Common myeloid progenitor, CD34-positive (primary cell): ENCODE results near the gene AHSG.

Source experiments
- CTCF ChIA-PET: fragments of 350-600 bp; sonication (Branson Sonifier 250); formaldehyde crosslinking; loops from one replicate; lab custom pipeline; 2021; ENCODE audit warnings: antibody characterized with exemption; lab: Charles Lee
- POLR2A ChIA-PET: fragments of 350-600 bp; sonication (Branson Sonifier 250); formaldehyde crosslinking; loops from one replicate; lab custom pipeline; 2021; ENCODE audit warnings: antibody characterized with exemption; lab: Charles Lee
- DNase-seq, 3 donors: peaks; one replicate each; pipeline versions ENCODE4 v3.0.0 to v3.0.0-alpha.2; 2013
- H3K27ac ChIP-seq, 2 experiments: 1 replicate in 1 of 2; 2 replicates in 1 of 2; pipeline ENCODE4 v1.7.0; 2013; ENCODE audit warnings: inconsistent platforms in 2 of 2, low read length in 2 of 2, mild to moderate bottlenecking in 2 of 2, low read depth in 1 of 2, moderate library complexity in 1 of 2; ENCODE audit not compliant: severe bottlenecking in 2 of 2, insufficient read depth in 1 of 2, poor library complexity in 1 of 2
- H3K27me3 ChIP-seq, 5 experiments: replicated peaks in 2 of 5; 1 replicate in 3 of 5; 2 replicates in 2 of 5; pipeline versions ENCODE4 v1.6.1 to v1.7.0; 2013; ENCODE audit warnings: low read length in 4 of 5, mild to moderate bottlenecking in 2 of 5, moderate library complexity in 2 of 5, inconsistent platforms in 1 of 5; ENCODE audit not compliant: insufficient read depth in 5 of 5, control insufficient read depth in 4 of 5
- H3K36me3 ChIP-seq, 4 experiments: 1 replicate in 2 of 4; 2 replicates in 2 of 4; pipeline versions ENCODE4 v1.6.1 to v1.7.0; 2013; ENCODE audit warnings: low read length in 3 of 4, control low read depth in 1 of 4, mild to moderate bottlenecking in 1 of 4; ENCODE audit not compliant: control insufficient read depth in 4 of 4, insufficient read depth in 4 of 4
- H3K4me1 ChIP-seq, 4 experiments: 1 replicate in 3 of 4; 2 replicates in 1 of 4; pipeline versions ENCODE4 v1.6.1 to v1.7.1; 2013; ENCODE audit warnings: low read length in 3 of 4, mild to moderate bottlenecking in 3 of 4, control low read depth in 1 of 4, inconsistent platforms in 1 of 4, moderate library complexity in 1 of 4; ENCODE audit not compliant: control insufficient read depth in 4 of 4, insufficient read depth in 4 of 4; ENCODE audit errors: control extremely low read depth in 1 of 4
- H3K4me3 ChIP-seq, 7 experiments: 1 replicate in 4 of 7; 2 replicates in 3 of 7; pipeline versions ENCODE4 v1.5.1 to v1.7.0; 2013; ENCODE audit warnings: mild to moderate bottlenecking in 7 of 7, low read length in 6 of 7, moderate library complexity in 6 of 7, inconsistent platforms in 2 of 7, low read depth in 2 of 7, control low read depth in 1 of 7; ENCODE audit not compliant: insufficient read depth in 4 of 7, control insufficient read depth in 1 of 7; ENCODE audit errors: extremely low read depth in 1 of 7
- H3K9me3 ChIP-seq, 5 experiments: 1 replicate in 4 of 5; 2 replicates in 1 of 5; pipeline versions ENCODE4 v1.6.1 to v1.7.1; 2013; ENCODE audit warnings: low read length in 4 of 5, mild to moderate bottlenecking in 2 of 5, inconsistent platforms in 1 of 5, low read depth in 1 of 5, moderate library complexity in 1 of 5; ENCODE audit not compliant: control insufficient read depth in 4 of 5, insufficient read depth in 2 of 5; ENCODE audit errors: control extremely low read depth in 1 of 5
- WGBS: methylation state at CpG from one replicate; pipeline ENCODE4 v1.1.5; 2013; ENCODE audit not compliant: insufficient coverage; 5-methylcytosine and 5-hydroxymethylcytosine counted together

Gene AHSG

GRCh38 chr3:186590580-186591295, 22.1 kb upstream of the AHSG start:
- Histone ChIP-seq H3K27ac (no peak overlapping the region), H3K4me1 (no peaks in the 10 kb centered on the region), H3K36me3 (peaks cover 0 to 5% (median 2%) of the 10 kb centered on the region in 4 experiments), H3K4me3 (no peak overlapping the region), H3K9me3 (no peaks in the 10 kb centered on the region), H3K27me3 (no peaks in the 10 kb centered on the region)
- 85% methylated on average over 7 of the region's 7 CpGs for WGBS
- CTCF ChIA-PET = interaction anchor here (1.3 to 4.3 kb wide), 5 partner anchors 23 to 236 kb away, joined by 3 to 24 read pairs (median 8); partner anchors contain the start of gene AHSG
- no peak for DNase-seq
- POLR2A ChIA-PET = no interaction called here

GRCh38 chr3:186592682-186593081, 20.2 kb upstream of the AHSG start:
- POLR2A ChIA-PET = no interaction called here

GRCh38 chr3:186593862-186594261, 19.0 kb upstream of the AHSG start:
- DNase-seq = no peak
- no peaks in the 10 kb centered on the region for H3K36me3 ChIP-seq
- no peaks in the 10 kb centered on the region for H3K4me1 ChIP-seq
- H3K27me3 ChIP-seq = no peaks in the 10 kb centered on the region
- WGBS = 92% methylated on average over 2 of the region's 3 CpGs
- CTCF ChIA-PET = interaction anchor here (1.2 kb wide), 2 partner anchors 11 to 21 kb away, joined by 3 to 4 read pairs; no protein-coding TSS in a partner anchor
- H3K4me3 ChIP-seq = no peak overlapping the region
- POLR2A ChIA-PET = no interaction called here
- no peak overlapping the region for H3K27ac ChIP-seq
- H3K9me3 ChIP-seq = no peaks in the 10 kb centered on the region

More at GRCh38 chr3:186592682-186593081, 20.2 kb upstream of the AHSG start:
- no peak overlapping the region for H3K4me3 ChIP-seq
- H3K9me3 ChIP-seq = no peaks in the 10 kb centered on the region
- CTCF ChIA-PET = interaction anchor here (1.0 to 4.3 kb wide), 4 partner anchors 10 to 229 kb away, joined by 3 to 24 read pairs (median 6); partner anchors contain the start of gene AHSG
- DNase-seq = no peak
- H3K4me1 ChIP-seq = no peaks in the 10 kb centered on the region
- 100% methylated on average over 1 of the region's 4 CpGs for WGBS
- H3K27me3 ChIP-seq = no peaks in the 10 kb centered on the region
- no peak overlapping the region for H3K27ac ChIP-seq
- no peaks in the 10 kb centered on the region for H3K36me3 ChIP-seq

- POLR2A ChIA-PET = no interaction called here
- H3K36me3 ChIP-seq = no peaks in the 10 kb centered on the region
- H3K4me3 ChIP-seq = no peak overlapping the region
- CTCF ChIA-PET = interaction anchor here (1.1 to 3.0 kb wide), 2 partner anchors 9 to 20 kb away, joined by 4 to 14 read pairs; no protein-coding TSS in a partner anchor
- H3K27me3 ChIP-seq = no peaks in the 10 kb centered on the region
- H3K4me1 ChIP-seq = no peaks in the 10 kb centered on the region
- WGBS = 97% methylated on average over 6 of the region's 6 CpGs
- no peaks in the 10 kb centered on the region for H3K9me3 ChIP-seq
- no peak overlapping the region for H3K27ac ChIP-seq
- DNase-seq = no peak
Measured at GRCh38 chr3:186594591-186595113, 18.2 kb upstream of the AHSG start.

- ChIA-PET POLR2A (no interaction called here), CTCF (interaction anchor here (0.9 to 3.0 kb wide), 6 partner anchors 12 to 223 kb away, joined by 4 to 14 read pairs (median 6); partner anchors contain the start of gene AHSG)
- 94% methylated on average over 8 of the region's 17 CpGs for WGBS
- H3K36me3 ChIP-seq = no peaks in the 10 kb centered on the region
- H3K9me3 ChIP-seq = no peaks in the 10 kb centered on the region
- H3K4me1 ChIP-seq = no peaks in the 10 kb centered on the region
- no peak for DNase-seq
- H3K4me3 ChIP-seq = no peak overlapping the region
- H3K27me3 ChIP-seq = no peaks in the 10 kb centered on the region
- H3K27ac ChIP-seq = no peak overlapping the region
Measured at GRCh38 chr3:186596568-186597287, 16.1 kb upstream of the AHSG start.

- ChIA-PET POLR2A (interaction anchor here (1.3 kb wide), 1 partner anchor 13 kb away, joined by 4 read pairs; no protein-coding TSS in a partner anchor), CTCF (interaction anchor here (1.0 to 7.9 kb wide), 4 partner anchors 14 to 151 kb away, joined by 3 to 59 read pairs (median 5); partner anchors contain the start of gene AHSG)
- Histone ChIP-seq H3K4me3 (no peak overlapping the region), H3K36me3 (no peaks in the 10 kb centered on the region), H3K27me3 (no peaks in the 10 kb centered on the region), H3K27ac (no peak overlapping the region), H3K9me3 (no peaks in the 10 kb centered on the region), H3K4me1 (no peaks in the 10 kb centered on the region)
- WGBS = 99% methylated on average over 9 of the region's 11 CpGs
- DNase-seq = no peak
Measured at GRCh38 chr3:186598108-186598784, 14.6 kb upstream of the AHSG start.
